Keratinocyte (primary cell): ENCODE measurements around the gene TAGLN3.

Experiments
- CTCF ChIP-seq, 3 experiments: IDR thresholded peaks in 1 of 3; conservative IDR thresholded peaks in 1 of 3; optimal IDR thresholded peaks in 1 of 3; 2 replicates in 2 of 3; 3 replicates in 1 of 3; pipeline versions ENCODE3 to v1.5.1; 2011; ENCODE audit warnings: low read length in 3 of 3, mild to moderate bottlenecking in 3 of 3, moderate library complexity in 2 of 3, control low read depth in 1 of 3, inconsistent platforms in 1 of 3; ENCODE audit not compliant: insufficient read depth in 2 of 3; ENCODE audit errors: extremely low read depth in 1 of 3
- EZH2 ChIP-seq: IDR thresholded peaks from one replicate; pipeline ENCODE4 v1.6.1; 2012; ENCODE audit warnings: inconsistent platforms, mild to moderate bottlenecking, low read length, moderate library complexity

- TF ChIP-seq CTCF (optimal IDR thresholded peaks at IDR 0.05 in 1 of 3, IDR thresholded peaks at IDR 0.05 in 1 of 3, conservative IDR thresholded peaks at IDR 0.05 in 1 of 3; ENCODE audit: extremely low read depth in 1 of 3, insufficient read depth in 2 of 3, low read length in 3 of 3) (no peak), EZH2 (no peak)
Measured at GRCh38 chr3:112048911-112049310, 50.2 kb downstream of the TAGLN3 start.
